Fibroblast of gingiva (primary cell): Measurements from ENCODE around the gene BCAR3.
"Not testable (repeated sequence)": the region's sequence is repeated elsewhere in the genome, so short reads cannot be mapped to it uniquely, and the experiment has no call there.

Source experiments
- DNase-seq: peaks from one replicate; pipeline ENCODE4 v3.0.0-alpha.2; 2011; ENCODE audit warnings: low read depth

BCAR3 gene

DNA sequence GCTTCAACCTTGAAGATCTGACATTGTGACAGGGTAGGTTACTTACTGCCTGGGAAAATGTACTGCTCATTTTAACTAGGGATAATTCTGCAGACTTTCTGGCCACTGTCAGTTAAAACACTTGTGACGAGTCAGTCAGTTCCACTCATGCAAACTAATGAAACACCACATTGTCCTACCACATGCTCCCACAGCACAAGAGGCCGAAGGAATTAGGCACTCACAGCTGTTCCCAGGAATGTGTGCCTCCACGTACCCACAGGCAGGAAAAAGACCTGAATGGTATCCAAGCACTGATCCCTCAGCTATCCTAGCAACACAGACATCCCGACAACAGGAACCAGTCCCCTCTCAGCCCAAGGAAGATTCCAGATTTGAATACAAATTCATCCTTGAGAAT, 12.3 kb downstream of the BCAR3 start:
- no peak for DNase-seq

GRCh38 chr1:93668951-93669350, 12.7 kb downstream of the BCAR3 start:
- peak; percentile 34 for DNase-seq

DNA sequence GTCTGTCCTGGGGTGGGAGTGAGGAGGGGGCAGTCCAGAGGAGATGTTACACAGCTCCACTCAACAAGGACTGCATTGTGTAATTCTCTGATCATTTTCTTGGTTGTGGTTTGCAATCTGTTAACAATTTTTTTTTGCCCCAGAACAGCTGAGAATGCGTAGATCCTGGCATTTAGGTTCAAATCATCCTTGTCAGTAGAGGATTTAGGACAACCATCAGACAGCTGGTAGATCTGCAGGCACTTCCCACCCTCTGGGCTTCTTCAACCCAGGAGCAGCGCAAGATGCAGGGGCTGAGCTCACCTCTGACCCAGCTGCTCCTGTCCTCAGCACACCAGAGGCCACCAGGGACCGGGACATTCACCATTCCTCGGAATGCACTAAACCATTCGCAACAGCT, 13.5 kb downstream of the BCAR3 start:
- DNase-seq, result peak; percentile 56

DNA sequence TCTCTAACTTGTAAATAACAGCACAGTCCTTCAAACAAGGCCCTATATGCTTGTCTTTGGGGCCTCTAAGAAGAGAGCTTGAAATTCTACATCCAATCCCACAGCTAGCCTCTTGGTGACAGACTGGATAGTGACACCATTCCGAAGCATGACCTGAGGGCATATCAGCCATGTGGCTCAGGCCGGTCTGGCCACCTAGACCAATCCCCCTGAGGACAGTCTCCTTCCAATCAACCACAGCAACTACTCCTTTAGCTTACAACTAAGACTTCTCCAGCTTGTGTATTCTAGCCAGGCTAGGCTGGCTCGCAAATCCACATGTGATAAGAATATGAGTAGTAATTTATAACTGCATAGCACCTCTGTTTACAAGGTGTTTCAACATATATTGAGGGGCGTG, 14.0 kb downstream of the BCAR3 start:
- no peak for DNase-seq

- no peak for DNase-seq
Observed at GRCh38 chr1:93666613-93667384, 14.8 kb downstream of the BCAR3 start.

- DNase-seq, result no peak
Observed at GRCh38 chr1:93665015-93665414, 16.6 kb downstream of the BCAR3 start.

DNA sequence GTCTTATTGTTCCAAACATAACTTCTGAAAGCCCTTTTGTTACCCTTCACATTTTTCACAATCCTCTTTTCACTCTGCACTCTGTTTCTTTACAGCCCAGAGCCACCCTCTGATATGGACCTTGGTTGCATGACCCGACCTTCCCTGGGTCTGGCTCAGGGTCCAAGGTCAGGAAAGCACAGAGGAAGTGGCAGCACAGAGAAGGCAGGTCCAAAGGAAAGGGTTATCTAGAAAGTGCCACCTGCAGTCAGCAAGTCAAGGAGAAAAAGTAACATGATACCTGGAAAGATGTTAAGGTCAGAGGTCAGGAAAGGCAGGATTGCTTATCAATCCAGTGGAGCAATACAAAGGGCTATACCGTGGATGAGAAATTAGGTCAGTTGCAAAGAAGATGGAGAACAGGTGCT, 18.4 kb downstream of the BCAR3 start:
- DNase-seq, result no peak

GRCh38 chr1:93662481-93663207, 19.0 kb downstream of the BCAR3 start:
- DNase-seq, result peak; percentile 38

GRCh38 chr1:93661829-93662474, 19.7 kb downstream of the BCAR3 start:
- peak; percentile 79 for DNase-seq

GRCh38 chr1:93661341-93661740, 20.3 kb downstream of the BCAR3 start:
- DNase-seq, result not testable (repeated sequence)

DNA sequence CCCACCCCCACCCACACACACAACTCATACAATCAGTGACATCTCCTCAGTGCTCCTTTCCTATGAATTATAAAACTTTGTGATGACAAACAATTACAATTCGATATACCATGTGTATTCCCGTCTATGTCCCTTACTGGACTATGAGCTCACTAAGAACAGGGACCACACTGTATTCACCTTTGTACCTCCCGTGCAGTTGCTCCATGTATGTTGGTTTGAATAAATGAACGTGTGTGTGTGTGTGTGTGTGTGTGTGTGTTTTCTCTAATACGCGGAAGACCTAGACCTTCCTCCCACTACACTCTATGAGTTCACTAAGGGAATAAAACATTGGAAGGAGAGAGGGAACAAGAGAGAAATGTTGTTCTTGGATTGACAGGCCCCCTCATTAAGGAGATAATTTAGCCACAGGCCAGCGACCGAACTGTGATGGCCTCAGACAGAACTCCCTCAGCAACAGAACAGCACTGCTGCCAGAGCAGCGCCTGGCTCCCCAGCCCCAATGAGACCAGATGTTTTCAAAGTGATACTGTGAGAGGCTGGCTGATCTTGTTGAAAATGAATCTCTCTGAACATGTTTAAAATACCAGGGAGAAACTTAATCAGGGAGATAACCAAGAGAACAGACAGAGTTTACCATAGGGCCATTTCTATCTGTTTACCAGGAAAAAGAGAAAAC, 21.7 kb downstream of the BCAR3 start:
- DNase-seq, result peak; percentile 51

DNA sequence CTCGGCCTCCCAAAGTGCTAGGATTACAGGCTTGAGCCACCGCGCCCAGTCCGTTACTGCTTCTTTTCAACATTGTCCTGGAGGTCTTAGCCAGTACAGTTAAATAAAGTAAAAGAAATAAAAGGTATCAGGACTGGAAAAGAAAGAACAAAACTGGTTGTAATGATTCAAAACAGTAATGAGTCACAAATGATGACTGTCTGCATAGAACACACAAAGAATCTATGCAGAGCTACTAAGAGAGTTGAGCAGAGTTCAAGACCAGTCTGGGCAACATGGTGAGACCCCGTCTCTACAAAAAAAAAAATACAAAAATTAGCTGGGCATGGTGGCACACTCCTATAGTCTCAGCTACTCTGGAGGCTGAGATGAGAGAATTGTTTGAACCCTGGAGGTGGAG, 23.4 kb downstream of the BCAR3 start:
- DNase-seq, result no peak

GRCh38 chr1:93656491-93656890, 25.1 kb downstream of the BCAR3 start:
- no peak for DNase-seq

GRCh38 chr1:93653656-93654055, 28.0 kb downstream of the BCAR3 start:
- no peak for DNase-seq

DNA sequence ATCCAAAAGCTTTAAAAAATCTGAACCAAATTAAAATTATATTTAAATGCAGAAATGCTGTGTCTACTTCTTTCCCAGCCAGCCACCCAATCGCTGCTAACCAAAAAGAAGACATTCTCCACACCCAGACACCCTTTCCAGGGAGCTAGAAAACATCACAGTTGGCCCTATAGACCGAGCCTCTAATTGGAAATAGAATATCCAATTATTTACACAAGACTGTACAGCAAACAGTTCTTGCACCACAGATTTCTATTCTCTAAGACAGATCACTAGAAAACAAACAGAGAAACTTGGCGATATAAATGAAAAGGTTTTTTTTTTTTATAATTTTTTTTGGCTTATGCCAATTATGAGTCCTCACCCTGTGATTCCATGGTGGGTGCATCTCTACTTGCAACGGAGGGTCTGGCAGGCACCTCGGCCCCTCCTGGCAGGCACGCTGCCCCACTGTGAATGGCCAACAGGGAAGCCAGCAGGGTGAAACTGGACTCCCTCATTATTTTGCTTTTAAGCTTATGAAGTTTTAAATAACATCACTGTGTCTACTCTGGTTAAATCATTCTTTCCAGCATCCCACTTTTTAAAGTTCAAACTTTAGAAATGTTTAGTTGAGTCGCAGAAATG, 29.2 kb downstream of the BCAR3 start:
- peak; percentile 47 for DNase-seq

- peak; percentile 32 for DNase-seq
Observed at GRCh38 chr1:93651695-93652094, 29.9 kb downstream of the BCAR3 start.

GRCh38 chr1:93650159-93650558, 31.5 kb downstream of the BCAR3 start:
- DNase-seq, result not testable (repeated sequence)

- no peak for DNase-seq
Observed at GRCh38 chr1:93649231-93649630, 32.4 kb downstream of the BCAR3 start.

- no peak for DNase-seq
Observed at GRCh38 chr1:93648656-93649055, 33.0 kb downstream of the BCAR3 start.

GRCh38 chr1:93641527-93641926, 40.1 kb downstream of the BCAR3 start:
- no peak for DNase-seq

GRCh38 chr1:93640656-93641440, 40.8 kb downstream of the BCAR3 start:
- no peak for DNase-seq
